PC-9 (cell line): ENCODE measurements around the gene REG1A. TPM values are rescaled to one million over a fixed set of nuclear protein-coding genes. Genes with fewer than 3 reads are reported as not detected.

ENCODE experiments used
- Bru-seq: library from RNA; stranded (reverse); fragments of 400-500 nt; gene quantifications from one replicate; lab custom pipeline; 2021; lab: Mats Ljungman, UMichigan
- BruChase-seq, 2 experiments: library from RNA; stranded (reverse); fragments of 400-500 nt; gene quantifications; one replicate each; lab custom pipeline; 2021; lab: Mats Ljungman, UMichigan
- BruUV-seq: library from RNA; stranded (reverse); fragments of 400-500 nt; replicated peaks from 2 replicates; lab custom pipeline; 2021; lab: Mats Ljungman, UMichigan
- CTCF ChIA-PET: fragments of 300-600 bp; sonication (Branson Sonifier 250); formaldehyde crosslinking; loops from one replicate; lab custom pipeline; 2022; ENCODE audit warnings: antibody characterized with exemption; lab: Charles Lee
- POLR2A ChIA-PET: fragments of 300-600 bp; sonication (Branson Sonifier 250); formaldehyde crosslinking; loops from one replicate; lab custom pipeline; 2022; ENCODE audit warnings: antibody characterized with exemption; ENCODE audit not compliant: unreplicated experiment; lab: Charles Lee
- DNase-seq, 2 experiments: peaks; one replicate each; pipeline versions ENCODE4 v3.0.0 to v3.0.0-alpha.2; 2015 to 2022; ENCODE audit warnings: mixed read lengths in 1 of 2
- H2AFZ ChIP-seq: fragments of 200-600 bp; sonication (generic); 2 replicates; pipeline ENCODE4 v1.8.1; 2017; ENCODE audit warnings: antibody characterized with exemption
- H3F3A ChIP-seq: fragments of 200-600 bp; sonication (generic); 2 replicates; pipeline ENCODE4 v1.8.1; 2017; ENCODE audit warnings: antibody characterized with exemption, mild to moderate bottlenecking, low read depth; ENCODE audit not compliant: insufficient read depth
- H3K27ac ChIP-seq: fragments of 200-600 bp; sonication (generic); 2 replicates; pipeline ENCODE4 v1.6.1; 2016; ENCODE audit warnings: mixed run types
- H3K27me3 ChIP-seq: fragments of 200-600 bp; sonication (generic); 2 replicates; pipeline ENCODE4 v1.6.1; 2016; ENCODE audit warnings: low read depth, mixed run types; ENCODE audit not compliant: insufficient read depth
- H3K36me3 ChIP-seq: fragments of 200-600 bp; sonication (generic); 2 replicates; pipeline ENCODE4 v1.6.1; 2016; ENCODE audit warnings: low read depth, mixed run types
- H3K4me1 ChIP-seq: fragments of 200-600 bp; sonication (generic); replicated peaks from 2 replicates; pipeline ENCODE4 v1.6.1; 2016; ENCODE audit warnings: mixed run types; ENCODE audit not compliant: insufficient read depth
- H3K4me2 ChIP-seq: fragments of 200-600 bp; sonication (generic); 2 replicates; pipeline ENCODE4 v1.6.1; 2017; ENCODE audit warnings: mixed run types
- H3K4me3 ChIP-seq: fragments of 200-600 bp; sonication (generic); 2 replicates; pipeline ENCODE4 v1.6.1; 2016; ENCODE audit warnings: mixed run types
- H3K79me2 ChIP-seq: fragments of 200-600 bp; sonication (generic); 2 replicates; pipeline ENCODE4 v1.6.1; 2017; ENCODE audit warnings: low read depth, mixed run types
- H3K9me2 ChIP-seq: fragments of 200-600 bp; sonication (generic); 2 replicates; pipeline ENCODE4 v1.8.1; 2017; ENCODE audit warnings: mild to moderate bottlenecking; ENCODE audit not compliant: insufficient read depth
- H3K9me3 ChIP-seq: fragments of 200-600 bp; sonication (generic); 2 replicates; pipeline ENCODE4 v1.8.1; 2016; ENCODE audit warnings: low read depth; ENCODE audit not compliant: insufficient read depth
- H4K20me1 ChIP-seq: fragments of 200-600 bp; sonication (generic); 2 replicates; pipeline ENCODE4 v1.8.1; 2017; ENCODE audit not compliant: insufficient read depth
- EZH2 ChIP-seq: fragments of 200-600 bp; sonication (generic); IDR thresholded peaks from 2 replicates; pipeline ENCODE4 v1.8.0; 2017; ENCODE audit warnings: antibody characterized with exemption, low read depth
- intact Hi-C: fragments of 100-400 bp; cut with micrococcal nuclease; formaldehyde crosslinking; loops from one replicate; pipeline ENCODE4 v1.10.0; 2022; ENCODE audit not compliant: unreplicated experiment
- long read RNA-seq: library from polyadenylated mRNA; stranded (forward); transcript quantifications from one replicate; pipeline ENCODE4 v2.0.0, GENCODE V29; 2022
- total RNA-seq: library from RNA; stranded (reverse); gene quantifications from 2 replicates; pipeline ENCODE4 v1.2.3, GENCODE V29; 2021
- TF ChIP-seq, protein P1 (sequence below): fragments of 200-600 bp; sonication (generic); conservative IDR thresholded peaks from 2 replicates; pipeline ENCODE4 v1.6.1; 2017; ENCODE audit warnings: mixed run types, antibody characterized with exemption, mild to moderate bottlenecking, moderate library complexity

REG1A gene, protein sequence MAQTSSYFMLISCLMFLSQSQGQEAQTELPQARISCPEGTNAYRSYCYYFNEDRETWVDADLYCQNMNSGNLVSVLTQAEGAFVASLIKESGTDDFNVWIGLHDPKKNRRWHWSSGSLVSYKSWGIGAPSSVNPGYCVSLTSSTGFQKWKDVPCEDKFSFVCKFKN
- not detected in 2 replicates for total RNA-seq
- Bru-seq, nascent RNA = not detected
- BruChase-seq, experiment 1, labeled RNA remaining after a 2-hour chase = not detected
- BruChase-seq, experiment 2, labeled RNA remaining after a 6-hour chase = not detected
- long read RNA-seq = 0 reads

DNA sequence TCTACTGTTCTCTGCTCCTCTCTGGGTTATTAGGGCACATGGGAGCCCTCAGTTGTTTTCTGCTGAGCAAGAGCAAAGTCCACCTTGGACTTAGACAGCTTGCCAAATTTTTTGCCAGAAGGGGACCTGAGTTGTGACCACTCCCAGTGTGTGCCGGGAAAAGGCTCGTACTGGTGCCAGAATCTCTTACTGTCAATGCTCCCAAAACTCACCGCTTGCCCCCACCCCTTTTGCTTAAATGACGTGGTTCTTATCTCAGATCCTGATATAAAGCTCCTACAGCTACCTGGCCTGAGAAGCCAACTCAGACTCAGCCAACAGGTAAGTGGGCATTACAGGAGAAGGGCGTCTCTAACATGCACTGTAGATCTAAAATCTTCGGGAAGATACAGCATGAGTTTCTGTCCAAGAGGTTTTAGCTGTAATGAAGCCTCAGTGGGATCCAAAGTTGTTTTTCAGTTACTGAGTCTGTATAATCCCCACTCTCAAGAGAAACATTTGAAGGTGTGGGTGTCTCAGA lies at the start of gene REG1A:
Gene REG1A, plus strand, starts transcription at position 295 of the 520 bp plus-strand sequence. CDS start 374 bp downstream, outside the sequence.
- Histone ChIP-seq H3K9me2 (no peaks in the 10 kb centered on the region), H3F3A (no peaks in the 10 kb centered on the region), H3K36me3 (no peaks in the 10 kb centered on the region), H3K27ac (no peak within 1 kb of the TSS), H2AFZ (no peak within 1 kb of the TSS), H3K79me2 (no peaks in the 10 kb centered on the region), H3K4me1 (no peaks in the 10 kb centered on the region), H3K4me3 (no peak within 1 kb of the TSS), H4K20me1 (no peaks in the 10 kb centered on the region; the same call in 1 of the 2 replicates), H3K27me3 (peaks cover 30% of the 10 kb centered on the region), H3K4me2 (no peak within 1 kb of the TSS), H3K9me3 (no peaks in the 10 kb centered on the region)
- DNase-seq = no peak
- no peak for TF ChIP-seq EZH2
- TF ChIP-seq, protein P1, sequence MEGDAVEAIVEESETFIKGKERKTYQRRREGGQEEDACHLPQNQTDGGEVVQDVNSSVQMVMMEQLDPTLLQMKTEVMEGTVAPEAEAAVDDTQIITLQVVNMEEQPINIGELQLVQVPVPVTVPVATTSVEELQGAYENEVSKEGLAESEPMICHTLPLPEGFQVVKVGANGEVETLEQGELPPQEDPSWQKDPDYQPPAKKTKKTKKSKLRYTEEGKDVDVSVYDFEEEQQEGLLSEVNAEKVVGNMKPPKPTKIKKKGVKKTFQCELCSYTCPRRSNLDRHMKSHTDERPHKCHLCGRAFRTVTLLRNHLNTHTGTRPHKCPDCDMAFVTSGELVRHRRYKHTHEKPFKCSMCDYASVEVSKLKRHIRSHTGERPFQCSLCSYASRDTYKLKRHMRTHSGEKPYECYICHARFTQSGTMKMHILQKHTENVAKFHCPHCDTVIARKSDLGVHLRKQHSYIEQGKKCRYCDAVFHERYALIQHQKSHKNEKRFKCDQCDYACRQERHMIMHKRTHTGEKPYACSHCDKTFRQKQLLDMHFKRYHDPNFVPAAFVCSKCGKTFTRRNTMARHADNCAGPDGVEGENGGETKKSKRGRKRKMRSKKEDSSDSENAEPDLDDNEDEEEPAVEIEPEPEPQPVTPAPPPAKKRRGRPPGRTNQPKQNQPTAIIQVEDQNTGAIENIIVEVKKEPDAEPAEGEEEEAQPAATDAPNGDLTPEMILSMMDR = no peak
- intact Hi-C loops = no loop called here
- no TSS peak for BruUV-seq
- ChIA-PET POLR2A (no interaction called here), CTCF (no interaction called here)

DNA sequence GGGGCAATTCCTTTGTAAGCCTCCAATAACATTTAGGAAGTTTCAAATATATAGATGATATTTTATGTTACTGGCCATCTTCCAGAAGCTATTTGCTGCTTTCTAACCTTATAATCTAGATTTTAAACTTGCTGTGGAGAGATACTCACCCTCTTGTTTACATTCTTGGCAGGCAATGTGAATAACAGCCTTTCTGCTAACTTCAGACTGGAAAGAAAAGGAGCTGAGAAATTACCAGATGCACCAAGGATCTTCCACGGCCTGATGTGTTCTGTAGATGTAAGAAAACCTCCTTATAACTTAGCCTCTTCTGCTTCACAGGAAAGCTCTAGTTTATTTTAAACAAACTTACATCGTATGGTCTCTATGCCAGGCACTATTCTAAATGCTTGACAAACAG lies 49.2 kb upstream of the REG1A start:
- Histone ChIP-seq H3K4me3 (no peak overlapping the region), H3K9me3 (no peaks in the 10 kb centered on the region), H3K36me3 (no peaks in the 10 kb centered on the region), H3K9me2 (no peaks in the 10 kb centered on the region), H3F3A (no peaks in the 10 kb centered on the region), H3K79me2 (no peaks in the 10 kb centered on the region), H3K4me2 (no peak overlapping the region), H4K20me1 (no peaks in the 10 kb centered on the region), H3K4me1 (no peaks in the 10 kb centered on the region), H3K27ac (no peak overlapping the region), H2AFZ (no peak overlapping the region), H3K27me3 (no peaks in the 10 kb centered on the region)
- ChIA-PET CTCF (no interaction called here), POLR2A (no interaction called here)
- no peak for TF ChIP-seq EZH2
- TF ChIP-seq, protein P1 = no peak
- no TSS peak for BruUV-seq
- intact Hi-C loops = no loop called here
- DNase-seq = no peak

DNA sequence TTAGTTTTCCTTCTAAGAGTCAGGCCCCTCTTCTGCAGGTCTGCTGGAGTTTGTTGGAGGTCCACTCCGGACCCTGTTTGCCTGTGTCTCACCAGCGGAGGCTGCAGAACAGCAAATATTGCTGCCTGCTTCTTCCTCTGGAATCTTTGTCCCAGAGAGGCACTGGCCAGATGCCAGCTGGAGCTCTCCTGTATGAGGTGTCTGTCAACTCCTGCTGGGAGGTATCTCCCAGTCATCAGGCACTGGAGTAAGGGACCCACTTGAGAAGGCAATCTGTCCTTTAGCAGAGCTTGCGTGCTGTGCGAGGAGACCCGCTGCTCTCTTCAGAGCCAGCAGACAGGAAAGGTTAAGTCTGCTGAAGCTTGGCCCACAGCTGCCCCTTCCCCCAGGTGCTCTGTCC lies 37.3 kb upstream of the REG1A start:
- no peaks in the 10 kb centered on the region for H3K9me3 ChIP-seq
- no peaks in the 10 kb centered on the region for H3F3A ChIP-seq
- intact Hi-C loops = no loop called here
- ChIA-PET POLR2A (no interaction called here), CTCF (no interaction called here)
- 0 out of 2 replicates have a peak, but pooled peaks cover 15% of the 10 kb centered on the region for H3K27me3 ChIP-seq
- no peak overlapping the region for H3K4me3 ChIP-seq
- no peaks in the 10 kb centered on the region for H4K20me1 ChIP-seq
- no peak overlapping the region for H2AFZ ChIP-seq
- BruUV-seq = no TSS peak
- no peak for TF ChIP-seq EZH2
- TF ChIP-seq, protein P1 = no peak
- H3K9me2 ChIP-seq = no peaks in the 10 kb centered on the region
- no peak overlapping the region for H3K27ac ChIP-seq
- H3K4me1 ChIP-seq = no peaks in the 10 kb centered on the region
- no peaks in the 10 kb centered on the region for H3K79me2 ChIP-seq
- no peak overlapping the region for H3K4me2 ChIP-seq
- H3K36me3 ChIP-seq = no peaks in the 10 kb centered on the region
- DNase-seq = no peak
